CD4-positive, alpha-beta T cell (primary cell): Measurements from ENCODE around the gene TMEM63A. TPM values are rescaled to one million over a fixed set of nuclear protein-coding genes. Genes with fewer than 3 reads are reported as not detected.

Experiments used
- ATAC-seq: fragments of 200-7000 bp; cut with Tn5 transposase; one replicate; pipeline ENCODE4 v1.10.0; 2022; ENCODE audit warnings: mild to moderate bottlenecking; ENCODE audit not compliant: poor library complexity
- CTCF ChIA-PET: fragments of 350-600 bp; sonication (Branson Sonifier 250); formaldehyde crosslinking; loops from one replicate; lab custom pipeline; 2021; ENCODE audit warnings: antibody characterized with exemption, inconsistent platforms; lab: Charles Lee
- POLR2A ChIA-PET: fragments of 350-600 bp; sonication (Branson Sonifier 250); formaldehyde crosslinking; loops from one replicate; lab custom pipeline; 2021; ENCODE audit warnings: antibody characterized with exemption, inconsistent platforms; lab: Charles Lee
- DNase-seq, 14 experiments: peaks; one replicate each; pipeline ENCODE4 v3.0.0-alpha.2; 2013 to 2020; ENCODE audit warnings: mixed read lengths in 2 of 14
- H3K27ac ChIP-seq, 2 donors: one replicate each; pipeline versions ENCODE4 v1.5.1 to v1.7.0; 2013; ENCODE audit warnings: low read length in 2 of 2, low read depth in 1 of 2, mild to moderate bottlenecking in 1 of 2
- H3K27me3 ChIP-seq, 2 experiments: 1 replicate in 1 of 2; 2 replicates in 1 of 2; pipeline versions ENCODE4 v1.6.1 to v1.7.0; 2013; ENCODE audit warnings: low read length in 2 of 2, control low read depth in 1 of 2, mild to moderate bottlenecking in 1 of 2, moderate library complexity in 1 of 2; ENCODE audit not compliant: insufficient read depth in 2 of 2, control insufficient read depth in 1 of 2
- H3K36me3 ChIP-seq: one replicate; pipeline ENCODE4 v1.6.1; 2013; ENCODE audit warnings: low read length, control low read depth; ENCODE audit not compliant: insufficient read depth
- H3K4me1 ChIP-seq: one replicate; pipeline ENCODE4 v1.6.1; 2013; ENCODE audit warnings: low read length, control low read depth; ENCODE audit not compliant: insufficient read depth
- H3K4me3 ChIP-seq: one replicate; pipeline ENCODE4 v1.5.1; 2013; ENCODE audit warnings: mild to moderate bottlenecking, low read length, moderate library complexity
- H3K9me3 ChIP-seq, 2 experiments: 1 replicate in 1 of 2; 2 replicates in 1 of 2; pipeline versions ENCODE4 v1.6.1 to v1.7.0; 2013; ENCODE audit warnings: low read length in 2 of 2, mild to moderate bottlenecking in 2 of 2, control low read depth in 1 of 2, moderate library complexity in 1 of 2; ENCODE audit not compliant: control insufficient read depth in 1 of 2, insufficient read depth in 1 of 2
- H3K27ac Mint-ChIP-seq: one replicate; pipeline ENCODE4 v1.8.0; 2020; ENCODE audit warnings: mixed read lengths
- H3K27me3 Mint-ChIP-seq: one replicate; pipeline ENCODE4 v1.8.0; 2021; ENCODE audit warnings: mixed read lengths
- H3K36me3 Mint-ChIP-seq: one replicate; pipeline ENCODE4 v1.8.0; 2021; ENCODE audit warnings: low read depth, mixed read lengths
- H3K4me1 Mint-ChIP-seq: one replicate; pipeline ENCODE4 v1.8.0; 2021; ENCODE audit warnings: low read depth, mixed read lengths
- H3K4me3 Mint-ChIP-seq: one replicate; pipeline ENCODE4 v1.8.0; 2020; ENCODE audit warnings: mild to moderate bottlenecking, mixed read lengths
- H3K9me3 Mint-ChIP-seq: one replicate; pipeline ENCODE4 v1.8.0; 2020; ENCODE audit warnings: mixed read lengths
- CTCF ChIP-seq: fragments of 200-600 bp; IDR thresholded peaks from one replicate; pipeline ENCODE4 v1.8.0; 2022; ENCODE audit warnings: antibody characterized with exemption, mild to moderate bottlenecking
- intact Hi-C, 2 experiments: fragments of 100-400 bp; cut with DNase I in 1 of 2; cut with micrococcal nuclease in 1 of 2; formaldehyde crosslinking; loops; one replicate each; pipeline versions ENCODE4 v1.15.1 to v1.9.0; 2023 to 2025; cut with DNase I, micrococcal nuclease
- total RNA-seq, 174 experiments: library from RNA in 2 of 174; stranded (reverse) in 2 of 174; gene quantifications; one replicate each; pipeline ENCODE4 v1.2.3 and lab custom pipeline; 2021 to 2026

Gene TMEM63A
- total RNA-seq, 2 experiments from 2014 or later, result 199 to 204 TPM

GRCh38 chr1:225860107-225860506 lies 22.1 kb downstream of the TMEM63A start:
- ATAC-seq, result no peak
- peaks cover 98% of the 10 kb centered on the region for H3K36me3 ChIP-seq
- Mint-ChIP-seq H3K4me3 (no peak overlapping the region), H3K4me1 (peaks cover 6% of the 10 kb centered on the region), H3K27ac (no peak overlapping the region), H3K27me3 (no peaks in the 10 kb centered on the region), H3K36me3 (peaks cover 95% of the 10 kb centered on the region), H3K9me3 (no peaks in the 10 kb centered on the region)
- POLR2A ChIA-PET, result interaction anchor here (0.7 kb wide), 1 partner anchor 63 kb away, joined by 3 read pairs; no protein-coding TSS in a partner anchor
- H3K27me3 ChIP-seq, result no peaks in the 10 kb centered on the region
- H3K4me3 ChIP-seq, result no peak overlapping the region
- CTCF ChIA-PET, result no interaction called here
- intact Hi-C loops, result no loop called here
- H3K27ac ChIP-seq, result no peak overlapping the region
- TF ChIP-seq CTCF, result no peak
- peaks cover 25% of the 10 kb centered on the region for H3K4me1 ChIP-seq
- no peaks in the 10 kb centered on the region for H3K9me3 ChIP-seq
- DNase-seq, result no peak

- POLR2A ChIA-PET, result interaction anchor here (0.6 kb wide), 1 partner anchor 380 kb away, joined by 3 read pairs; no protein-coding TSS in a partner anchor
- H3K9me3 Mint-ChIP-seq, result no peaks in the 10 kb centered on the region
Observed at GRCh38 chr1:225859151-225859550, 23.0 kb downstream of the TMEM63A start.

GRCh38 chr1:225857256-225857655 lies 24.9 kb downstream of the TMEM63A start:
- intact Hi-C loops, result loop anchor here in 1 of 2 experiments (5.0 kb wide), 1 partner anchor 120 kb away; no protein-coding TSS in a partner anchor
- DNase-seq (no peak), ATAC-seq (no peak)
- Histone ChIP-seq H3K36me3 (peaks cover 99% of the 10 kb centered on the region), H3K27ac (no peak overlapping the region), H3K27me3 (no peaks in the 10 kb centered on the region), H3K4me1 (peaks cover 41% of the 10 kb centered on the region), H3K4me3 (no peak overlapping the region), H3K9me3 (no peaks in the 10 kb centered on the region)
- TF ChIP-seq CTCF, result no peak
- no peaks in the 10 kb centered on the region for H3K27me3 Mint-ChIP-seq
- POLR2A ChIA-PET, result interaction anchor here (0.8 to 1.5 kb wide), 4 partner anchors 9 to 63 kb away, joined by 3 to 6 read pairs (median 3); no protein-coding TSS in a partner anchor
- H3K9me3 Mint-ChIP-seq, result no peaks in the 10 kb centered on the region
- peak overlapping the region; percentile 81 for H3K27ac Mint-ChIP-seq
- CTCF ChIA-PET, result no interaction called here
- no peak overlapping the region for H3K4me3 Mint-ChIP-seq
- H3K4me1 Mint-ChIP-seq, result peaks cover 15% of the 10 kb centered on the region
- peaks cover 99% of the 10 kb centered on the region for H3K36me3 Mint-ChIP-seq

More at GRCh38 chr1:225859151-225859550, 23.0 kb downstream of the TMEM63A start:
- no peak for DNase-seq
- no peak overlapping the region for H3K4me3 ChIP-seq
- H3K27me3 Mint-ChIP-seq, result no peaks in the 10 kb centered on the region
- TF ChIP-seq CTCF, result no peak
- no peak for ATAC-seq
- CTCF ChIA-PET, result no interaction called here
- peaks cover 98% of the 10 kb centered on the region for H3K36me3 ChIP-seq
- no peak overlapping the region for H3K4me3 Mint-ChIP-seq
- peaks cover 10% of the 10 kb centered on the region for H3K4me1 Mint-ChIP-seq
- peaks cover 23% of the 10 kb centered on the region for H3K4me1 ChIP-seq
- H3K36me3 Mint-ChIP-seq, result peaks cover 97% of the 10 kb centered on the region
- intact Hi-C loops, result loop anchor here in 1 of 2 experiments (5.0 kb wide), 1 partner anchor 118 kb away; no protein-coding TSS in a partner anchor
- H3K27ac Mint-ChIP-seq, result no peak overlapping the region
- peak overlapping the region in 1 of 2 donors; percentile 7 for H3K27ac ChIP-seq
- no peaks in the 10 kb centered on the region for H3K27me3 ChIP-seq
- H3K9me3 ChIP-seq, result no peaks in the 10 kb centered on the region
